ENCODE results near the gene ZNF146. TPM values are rescaled to one million over a fixed set of nuclear protein-coding genes. Genes with fewer than 3 reads are reported as not detected.
"Not testable (repeated sequence)": the region's sequence is repeated elsewhere in the genome, so short reads cannot be mapped to it uniquely, and the experiment has no call there.

ZNF146 gene
- total RNA-seq, 1 donor from 2014 or later = 148 TPM

- no peak for DNase-seq
Measured at GRCh38 chr19:36236304-36236945, 21.5 kb downstream of the ZNF146 start.

DNA sequence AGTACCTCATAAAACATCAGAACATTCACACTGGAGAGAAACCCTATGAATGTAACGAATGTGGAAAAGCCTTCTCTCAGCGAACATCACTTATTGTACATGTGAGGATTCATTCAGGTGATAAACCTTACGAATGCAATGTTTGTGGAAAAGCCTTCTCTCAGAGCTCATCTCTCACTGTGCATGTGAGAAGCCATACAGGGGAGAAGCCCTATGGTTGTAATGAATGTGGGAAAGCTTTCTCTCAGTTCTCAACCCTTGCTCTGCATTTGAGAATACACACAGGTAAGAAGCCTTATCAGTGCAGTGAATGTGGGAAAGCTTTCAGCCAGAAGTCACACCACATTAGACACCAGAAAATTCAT, 22.0 kb downstream of the ZNF146 start:
- no peak for DNase-seq

DNA sequence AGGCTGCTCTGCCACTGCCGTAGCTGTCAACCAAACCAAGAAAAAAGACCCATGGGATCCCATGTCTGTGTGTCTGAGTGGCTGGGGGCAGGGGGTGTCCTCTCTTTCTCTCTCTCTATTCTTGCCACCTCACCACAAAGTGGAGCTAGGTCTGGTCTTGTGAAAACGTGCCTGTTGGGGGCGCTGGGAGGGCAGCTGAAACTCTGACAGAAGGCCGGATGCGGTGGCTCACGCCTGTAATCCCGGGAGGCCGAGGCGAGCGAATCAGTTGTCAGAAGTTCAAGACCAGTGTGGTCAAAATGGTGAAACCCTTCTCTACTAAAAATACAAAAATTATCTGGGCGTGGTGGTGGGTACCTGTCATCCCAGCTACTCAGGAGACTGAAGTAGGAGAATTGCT, 29.2 kb downstream of the ZNF146 start:
- no peak for DNase-seq

DNA sequence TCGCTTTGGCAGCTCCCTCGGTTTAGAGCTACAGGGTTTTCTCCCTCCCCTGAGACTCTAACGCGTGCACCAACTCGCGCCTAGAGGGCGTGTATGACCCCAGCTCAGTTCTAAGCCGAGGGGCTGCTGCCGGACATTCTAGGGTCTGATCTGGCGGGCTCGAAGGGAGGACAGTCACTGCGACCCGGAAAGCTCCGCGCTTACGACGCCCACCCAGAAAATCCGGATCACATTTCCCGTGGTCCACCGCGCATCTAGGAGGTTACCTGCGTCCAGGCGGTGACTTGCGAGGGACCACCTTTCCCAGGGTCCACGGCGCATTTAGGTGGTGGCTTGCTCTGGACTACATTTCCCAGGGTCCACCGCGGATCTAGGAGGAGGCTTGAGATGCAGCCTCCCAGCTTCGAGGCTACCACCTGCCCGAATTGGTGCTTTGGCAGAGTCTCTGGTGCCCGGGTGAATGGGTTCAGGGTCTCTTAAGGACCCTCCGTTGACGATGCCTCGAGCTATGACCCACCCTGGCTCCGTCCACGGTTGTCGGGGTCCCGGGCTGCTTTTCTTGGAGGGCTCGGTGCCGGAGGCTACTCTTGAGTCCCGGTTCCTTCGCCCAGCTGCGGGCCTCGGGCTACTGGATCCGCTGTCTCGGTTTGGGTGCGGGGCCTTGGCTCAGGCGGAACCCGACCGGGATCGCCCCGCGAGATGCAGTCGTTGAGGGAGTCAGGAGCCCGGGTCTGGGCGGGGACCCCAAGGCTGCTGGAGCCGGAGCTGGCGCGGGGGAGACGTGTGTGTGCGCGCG, 30.5 kb downstream of the ZNF146 start:
- peak; percentile 40 for DNase-seq

DNA sequence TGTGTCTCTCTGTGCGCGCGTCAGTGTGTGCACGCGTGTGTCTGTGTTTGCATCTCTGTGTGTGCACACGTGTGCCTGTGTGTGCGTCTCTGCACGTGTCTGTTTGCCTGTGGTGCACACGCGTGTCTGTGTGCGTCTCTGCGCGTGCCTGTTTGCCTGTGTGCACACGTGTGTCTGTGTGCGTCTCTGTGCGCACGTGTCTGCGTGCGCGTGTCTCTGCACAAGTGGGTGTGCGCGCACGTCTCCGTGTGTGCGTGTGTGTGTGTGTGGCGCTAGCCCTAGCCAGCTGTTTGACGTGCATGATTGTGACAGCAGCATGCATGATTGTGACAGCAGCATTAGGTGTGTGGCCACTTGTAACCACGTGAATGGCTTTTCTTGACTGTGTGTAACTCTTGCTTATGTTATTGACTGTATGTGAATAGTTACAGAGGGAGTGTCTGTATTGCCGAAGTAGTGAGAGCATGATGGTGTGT, 31.1 kb downstream of the ZNF146 start:
- no peak for DNase-seq

DNA sequence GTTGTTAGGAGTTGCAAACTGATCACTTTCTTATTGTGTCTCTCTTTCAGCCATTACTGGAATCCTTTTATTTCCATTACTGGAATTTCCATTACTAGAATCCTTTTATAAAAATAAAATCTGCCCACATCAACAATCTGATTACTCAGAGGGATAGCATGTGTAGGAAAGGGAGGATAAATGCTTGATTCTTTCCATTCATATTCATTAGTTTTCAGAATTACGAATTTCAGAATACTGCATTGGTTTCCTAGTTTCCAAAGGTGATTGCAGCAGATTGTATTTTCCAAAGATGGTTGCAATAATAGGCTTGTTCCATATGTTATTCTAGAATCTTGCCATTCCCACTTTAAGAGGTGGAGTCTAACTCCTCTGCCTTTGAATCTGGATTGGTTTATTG, 37.1 kb downstream of the ZNF146 start:
- DNase-seq = no peak

DNA sequence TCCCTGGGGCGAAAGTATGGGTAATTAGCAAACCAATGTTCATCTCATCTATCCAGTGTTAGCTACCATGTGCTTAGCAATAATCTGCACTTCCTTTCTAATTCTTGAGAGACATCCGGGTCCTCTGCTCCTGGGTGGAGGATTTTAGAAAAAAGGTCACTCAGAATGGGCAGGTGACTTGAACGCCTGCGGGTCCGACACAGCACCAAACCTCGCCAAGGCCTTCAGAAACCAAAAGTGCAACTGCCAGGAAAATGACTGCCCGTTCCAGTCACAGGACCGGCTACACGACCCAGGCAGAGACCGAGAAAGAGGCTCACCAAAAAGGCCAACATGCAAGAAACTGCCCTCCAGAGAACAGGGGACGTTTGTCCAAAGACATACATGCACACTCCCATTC, 39.9 kb downstream of the ZNF146 start:
- no peak for DNase-seq

GRCh38 chr19:36255316-36255715, 40.4 kb downstream of the ZNF146 start:
- no peak for DNase-seq

- DNase-seq = no peak
Measured at GRCh38 chr19:36256064-36256463, 41.2 kb downstream of the ZNF146 start.

- no peak for DNase-seq
Measured at GRCh38 chr19:36256853-36257519, 42.1 kb downstream of the ZNF146 start.

- peak; percentile 28 for DNase-seq
Measured at GRCh38 chr19:36257520-36257876, 42.6 kb downstream of the ZNF146 start.

DNA sequence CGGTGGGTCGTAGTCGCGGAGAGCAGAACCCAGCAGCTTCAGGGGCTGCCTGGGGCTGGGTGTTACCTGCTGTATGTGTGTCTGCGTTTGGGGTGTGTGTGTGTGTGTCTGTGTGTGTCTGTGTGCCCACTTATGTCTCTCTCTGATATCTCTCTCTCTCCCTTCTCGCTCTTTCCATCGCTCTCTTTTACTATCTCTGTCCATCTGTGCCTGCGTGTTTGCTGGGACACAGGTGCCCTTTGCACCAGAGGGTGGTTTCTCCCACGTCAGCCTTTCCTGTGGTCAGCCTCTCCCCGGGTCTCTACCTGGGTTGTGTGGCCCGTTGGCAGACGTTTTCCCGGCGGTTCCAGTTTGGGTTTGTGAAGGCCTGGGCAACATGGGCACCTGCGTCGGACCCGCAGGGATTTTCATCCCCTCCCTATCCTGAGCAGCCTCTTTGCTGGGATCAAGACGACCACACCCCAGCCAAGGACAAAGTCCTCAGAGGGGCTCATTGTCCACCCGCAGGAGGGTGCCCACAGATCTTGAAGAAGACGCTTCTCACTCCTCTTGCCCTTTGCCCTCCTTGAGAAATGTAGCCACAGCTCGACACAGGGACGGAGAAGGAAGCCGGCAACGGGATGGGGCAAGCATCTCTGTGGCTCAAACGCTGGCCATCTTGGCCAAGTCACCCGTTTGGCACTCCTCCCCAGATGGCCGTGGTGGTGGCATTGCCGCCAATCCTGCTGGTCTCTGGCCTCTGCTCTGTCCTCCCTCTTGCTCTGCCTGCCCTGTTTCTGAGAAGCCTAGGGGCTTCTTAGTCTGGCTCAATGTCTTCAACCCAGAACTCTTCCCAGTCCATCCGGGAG, 43.3 kb downstream of the ZNF146 start:
- no peak for DNase-seq

GRCh38 chr19:36259211-36259610, 44.3 kb downstream of the ZNF146 start:
- DNase-seq = no peak

DNA sequence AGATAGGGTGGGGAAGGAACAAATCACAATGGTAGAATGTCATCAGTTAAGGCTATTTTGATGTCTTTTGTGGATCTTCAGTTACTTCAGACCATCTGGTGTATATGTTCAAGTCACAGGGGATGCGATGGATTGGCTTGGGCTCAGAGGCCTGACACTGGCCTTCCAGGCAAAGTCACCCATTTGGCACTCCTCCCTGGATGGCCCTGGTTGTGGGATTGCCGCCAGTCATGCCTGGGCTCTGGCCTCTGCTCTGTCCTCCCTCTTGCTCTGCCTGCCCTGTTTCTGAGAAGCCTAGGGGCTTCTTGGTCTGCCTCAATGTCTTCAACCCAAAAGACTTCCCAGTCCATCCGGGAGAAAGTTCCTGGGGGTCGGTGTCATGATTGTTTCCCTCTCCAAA, 50.2 kb downstream of the ZNF146 start:
- no peak for DNase-seq

GRCh38 chr19:36265856-36266374, 51.0 kb downstream of the ZNF146 start:
- DNase-seq = no peak

DNA sequence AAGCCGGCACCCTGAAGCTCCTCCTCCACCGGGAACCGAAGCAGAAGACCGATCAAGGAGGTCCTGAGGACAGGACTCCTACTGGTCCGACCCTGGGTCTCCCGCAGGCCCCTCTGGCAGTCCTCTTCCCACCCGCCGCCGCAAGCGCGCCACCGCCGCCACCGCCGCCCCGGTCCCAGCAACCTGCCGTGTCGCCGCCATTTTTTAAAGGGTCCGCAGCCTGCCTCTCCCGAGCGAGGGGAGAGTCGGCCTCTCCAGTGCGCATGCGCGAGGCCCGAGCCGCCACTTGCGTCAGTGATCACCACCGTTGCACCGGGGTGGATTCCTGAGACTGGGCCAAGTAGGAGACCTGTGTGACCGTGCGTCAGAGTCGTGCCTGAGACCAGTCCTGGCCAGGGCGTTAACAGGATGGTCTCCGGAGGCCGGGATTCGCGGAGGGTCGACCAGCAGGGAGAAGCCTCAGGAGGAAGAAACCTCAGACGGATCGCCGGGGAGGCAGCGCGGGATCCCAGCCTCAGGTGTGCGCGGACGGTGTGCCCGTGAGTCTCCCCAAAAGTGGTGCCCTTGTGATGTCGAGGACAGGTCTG, 51.6 kb downstream of the ZNF146 start:
- DNase-seq = no peak

DNA sequence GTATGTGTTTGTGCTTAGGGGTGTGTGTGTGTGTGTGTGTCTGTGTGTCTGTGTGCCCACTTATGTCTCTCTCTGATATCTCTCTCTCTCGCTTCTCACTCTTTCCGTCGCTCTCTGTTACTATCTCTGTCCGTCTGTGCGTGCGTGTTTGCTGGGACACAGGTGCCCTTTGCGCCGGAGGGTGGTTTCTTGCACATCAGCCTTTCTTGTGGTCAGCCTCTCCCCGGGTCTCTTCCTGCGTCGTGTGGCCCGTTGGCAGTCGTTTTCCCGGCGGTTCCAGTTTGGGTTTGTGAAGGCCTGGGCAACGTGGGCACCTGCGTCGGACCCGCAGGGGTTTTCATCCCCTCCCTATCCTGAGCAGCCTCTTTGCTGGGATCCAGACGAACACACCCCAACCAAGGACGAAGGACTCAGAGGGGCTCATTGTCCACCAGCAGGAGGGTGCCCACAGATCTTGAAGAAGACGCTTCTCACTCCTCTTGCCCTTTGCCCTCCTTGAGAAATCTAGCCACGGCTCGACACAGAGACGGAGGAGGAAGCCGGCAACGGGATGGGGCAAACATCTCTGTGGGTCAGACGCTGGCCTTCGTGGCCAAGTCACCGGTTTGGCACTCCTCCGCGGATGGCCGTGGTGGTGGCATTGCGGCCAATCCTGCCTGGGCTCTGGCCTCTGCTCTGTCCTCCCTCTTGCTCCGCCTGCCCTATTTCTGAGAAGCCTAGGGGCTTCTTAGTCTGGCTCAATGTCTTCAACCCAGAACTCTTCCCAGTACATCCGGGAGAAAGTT, 52.3 kb downstream of the ZNF146 start:
- DNase-seq = no peak

DNA sequence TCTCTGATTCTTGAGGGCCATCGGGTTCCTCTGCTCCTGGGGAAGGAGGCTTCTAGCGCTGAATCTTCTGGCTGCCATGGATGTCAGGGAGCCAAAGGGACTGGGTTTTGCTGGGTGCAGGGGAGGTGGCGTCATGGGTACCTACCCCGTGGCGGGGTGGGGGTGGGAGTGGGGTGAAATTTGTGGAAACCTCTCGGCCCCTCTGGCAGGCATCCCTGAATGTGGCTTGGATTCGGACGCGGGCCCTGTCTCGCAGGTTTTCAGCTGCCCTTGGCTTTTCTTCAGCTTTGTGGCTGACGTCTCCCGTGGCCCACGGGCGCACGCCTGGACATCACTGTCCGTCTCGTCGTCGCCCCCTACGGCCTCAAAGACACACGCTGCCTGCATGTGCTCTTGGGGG, 53.2 kb downstream of the ZNF146 start:
- DNase-seq = not testable (repeated sequence)

DNA sequence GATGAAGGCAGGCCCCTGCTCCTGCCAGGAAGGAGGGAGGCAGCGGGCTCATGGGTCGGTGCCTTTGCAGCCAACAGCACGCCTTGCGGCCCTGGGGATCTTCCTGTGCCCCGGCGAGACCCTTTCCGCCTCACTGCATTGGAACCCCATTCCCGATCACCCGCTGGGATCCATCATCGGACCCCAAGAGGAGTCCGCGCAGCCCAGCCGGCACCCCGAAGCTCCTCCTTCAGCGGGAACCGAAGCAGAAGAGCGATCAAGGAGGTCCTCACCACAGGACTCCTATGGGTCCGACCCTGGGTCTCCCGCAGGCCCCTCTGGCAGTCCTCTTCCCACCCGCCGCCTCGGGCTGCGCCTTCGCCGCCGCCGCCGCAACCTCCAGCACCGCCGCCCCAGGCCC, 53.7 kb downstream of the ZNF146 start:
- DNase-seq = not testable (repeated sequence)

- not testable (repeated sequence) for DNase-seq
Measured at GRCh38 chr19:36269295-36269694, 54.4 kb downstream of the ZNF146 start.
